Measurements from ENCODE around the gene LCNL1.

DNA sequence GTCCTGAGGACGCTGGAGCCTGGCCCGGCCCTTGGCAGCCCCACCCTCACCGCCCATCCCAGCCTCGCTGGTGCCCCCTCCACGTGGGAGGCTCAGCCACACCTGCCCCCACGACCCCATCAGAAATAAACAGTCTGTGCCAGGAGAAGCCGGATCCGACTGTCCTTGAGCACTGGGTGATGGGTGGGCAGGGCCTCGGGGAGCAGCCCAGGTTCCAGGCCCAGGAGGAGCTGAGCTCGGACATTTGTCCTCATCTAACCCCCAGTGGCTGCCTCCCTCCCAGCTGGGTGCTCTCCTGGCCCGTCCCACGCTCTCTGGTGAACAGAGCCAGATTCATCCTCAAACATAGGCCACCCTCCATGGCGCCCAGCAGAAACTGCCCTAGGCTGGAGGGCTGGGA, 10.1 kb upstream of the LCNL1 start:
- TF ChIP-seq, protein P1, sequence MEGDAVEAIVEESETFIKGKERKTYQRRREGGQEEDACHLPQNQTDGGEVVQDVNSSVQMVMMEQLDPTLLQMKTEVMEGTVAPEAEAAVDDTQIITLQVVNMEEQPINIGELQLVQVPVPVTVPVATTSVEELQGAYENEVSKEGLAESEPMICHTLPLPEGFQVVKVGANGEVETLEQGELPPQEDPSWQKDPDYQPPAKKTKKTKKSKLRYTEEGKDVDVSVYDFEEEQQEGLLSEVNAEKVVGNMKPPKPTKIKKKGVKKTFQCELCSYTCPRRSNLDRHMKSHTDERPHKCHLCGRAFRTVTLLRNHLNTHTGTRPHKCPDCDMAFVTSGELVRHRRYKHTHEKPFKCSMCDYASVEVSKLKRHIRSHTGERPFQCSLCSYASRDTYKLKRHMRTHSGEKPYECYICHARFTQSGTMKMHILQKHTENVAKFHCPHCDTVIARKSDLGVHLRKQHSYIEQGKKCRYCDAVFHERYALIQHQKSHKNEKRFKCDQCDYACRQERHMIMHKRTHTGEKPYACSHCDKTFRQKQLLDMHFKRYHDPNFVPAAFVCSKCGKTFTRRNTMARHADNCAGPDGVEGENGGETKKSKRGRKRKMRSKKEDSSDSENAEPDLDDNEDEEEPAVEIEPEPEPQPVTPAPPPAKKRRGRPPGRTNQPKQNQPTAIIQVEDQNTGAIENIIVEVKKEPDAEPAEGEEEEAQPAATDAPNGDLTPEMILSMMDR (IDR thresholded peaks at IDR 0.05; ENCODE audit: insufficient read depth, low read depth, low read length) = no peak
- no peak for TF ChIP-seq EZH2 (IDR thresholded peaks at IDR 0.05; ENCODE audit: insufficient read depth, low read length)

Measured in astrocyte (in vitro differentiated cells and primary cell).